ENCODE measurements around the gene ELMOD3. TPM values are rescaled to one million over a fixed set of nuclear protein-coding genes. Genes with fewer than 3 reads are reported as not detected.
"Not testable (repeated sequence)": the region's sequence is repeated elsewhere in the genome, so short reads cannot be mapped to it uniquely, and the experiment has no call there.

ELMOD3 gene
- polyA plus RNA-seq, 2 donors = 8.7 to 16.1 TPM

- no peaks in the 10 kb centered on the region for H3K27me3 ChIP-seq (ENCODE audit: control insufficient read depth in 1 of 2, insufficient read depth in 2 of 2, low read length in 2 of 2)
- no peaks in the 10 kb centered on the region for H3K9me3 ChIP-seq (ENCODE audit: control insufficient read depth in 2 of 2, insufficient read depth in 1 of 2, low read depth in 1 of 2, low read length in 1 of 2)
- H3K4me1 ChIP-seq (ENCODE audit: control insufficient read depth in 2 of 2, insufficient read depth in 2 of 2, low read length in 1 of 2) = no peaks in the 10 kb centered on the region
- no peak overlapping the region for H3K4me3 ChIP-seq (ENCODE audit: low read depth in 1 of 2, low read length in 2 of 2)
- 79 to 86% methylated on average over 3 of the region's 3 CpGs for WGBS, 2 donors
- H3K36me3 ChIP-seq (ENCODE audit: control insufficient read depth in 2 of 2, insufficient read depth in 2 of 2, low read length in 1 of 2) = peaks cover 7 to 37% of the 10 kb centered on the region in 2 donors
- no peak overlapping the region for H3K27ac ChIP-seq (ENCODE audit: low read depth in 2 of 2, low read length in 1 of 2)
These were observed 12.4 kb upstream of the ELMOD3 start for GRCh38 chr2:85342156-85342555.

- H3K27ac ChIP-seq (ENCODE audit: low read depth in 2 of 2, low read length in 1 of 2); H3K27me3 ChIP-seq (ENCODE audit: control insufficient read depth in 1 of 2, insufficient read depth in 2 of 2, low read length in 2 of 2); H3K4me3 ChIP-seq (ENCODE audit: low read depth in 1 of 2, low read length in 2 of 2); H3K4me1 ChIP-seq (ENCODE audit: control insufficient read depth in 2 of 2, insufficient read depth in 2 of 2, low read length in 1 of 2); H3K9me3 ChIP-seq (ENCODE audit: control insufficient read depth in 2 of 2, insufficient read depth in 1 of 2, low read depth in 1 of 2, low read length in 1 of 2): not testable (repeated sequence)
- 85 to 91% methylated on average over 8 to 10 of the region's 10 CpGs for WGBS, 2 donors
- peaks cover 7 to 43% of the 10 kb centered on the region in 2 donors for H3K36me3 ChIP-seq (ENCODE audit: control insufficient read depth in 2 of 2, insufficient read depth in 2 of 2, low read length in 1 of 2)
These were observed 11.2 kb upstream of the ELMOD3 start for GRCh38 chr2:85343207-85343895.

- H3K27ac ChIP-seq (ENCODE audit: low read depth in 2 of 2, low read length in 1 of 2) = no peak overlapping the region
- WGBS, 2 donors = 80 to 88% methylated on average over 14 of the region's 14 CpGs
- H3K36me3 ChIP-seq (ENCODE audit: control insufficient read depth in 2 of 2, insufficient read depth in 2 of 2, low read length in 1 of 2) = peaks cover 7 to 47% of the 10 kb centered on the region in 2 donors
These were observed 10.1 kb upstream of the ELMOD3 start for GRCh38 chr2:85344356-85344954.

DNA sequence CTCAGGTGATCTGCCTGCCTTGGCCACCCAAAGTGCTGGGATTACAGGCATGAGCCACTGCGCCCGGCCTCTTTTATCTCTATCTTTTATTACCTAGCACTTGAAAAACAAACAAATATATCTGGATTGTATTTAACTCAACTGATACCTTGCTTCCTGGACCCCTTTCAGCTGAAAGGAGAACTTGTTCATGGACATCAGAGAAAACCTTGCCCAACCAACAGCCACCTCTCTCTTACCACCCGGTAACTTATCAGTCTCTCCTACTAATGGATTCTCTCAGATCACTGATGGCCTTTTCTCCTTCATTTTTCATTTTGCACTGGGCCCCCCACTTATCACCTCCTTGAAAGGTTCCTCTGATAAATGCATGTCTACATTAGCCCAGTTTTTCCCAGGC lies 7.0 kb upstream of the ELMOD3 start:
- H3K9me3 ChIP-seq (ENCODE audit: control insufficient read depth in 2 of 2, insufficient read depth in 1 of 2, low read depth in 1 of 2, low read length in 1 of 2) = no peaks in the 10 kb centered on the region
- 72 to 83% methylated on average over 3 of the region's 3 CpGs for WGBS, 2 donors
- H3K27ac ChIP-seq (ENCODE audit: low read depth in 2 of 2, low read length in 1 of 2) = no peak overlapping the region
- no peak overlapping the region for H3K4me3 ChIP-seq (ENCODE audit: low read depth in 1 of 2, low read length in 2 of 2)
- peaks cover 2 to 4% of the 10 kb centered on the region in 2 donors for H3K4me1 ChIP-seq (ENCODE audit: control insufficient read depth in 2 of 2, insufficient read depth in 2 of 2, low read length in 1 of 2)
- H3K36me3 ChIP-seq (ENCODE audit: control insufficient read depth in 2 of 2, insufficient read depth in 2 of 2, low read length in 1 of 2) = peaks cover 7 to 55% of the 10 kb centered on the region in 2 donors
- H3K27me3 ChIP-seq (ENCODE audit: control insufficient read depth in 1 of 2, insufficient read depth in 2 of 2, low read length in 2 of 2) = no peaks in the 10 kb centered on the region

More at GRCh38 chr2:85344356-85344954, 10.1 kb upstream of the ELMOD3 start:
- H3K4me3 ChIP-seq (ENCODE audit: low read depth in 1 of 2, low read length in 2 of 2) = no peak overlapping the region
- H3K27me3 ChIP-seq (ENCODE audit: control insufficient read depth in 1 of 2, insufficient read depth in 2 of 2, low read length in 2 of 2) = no peaks in the 10 kb centered on the region
- H3K9me3 ChIP-seq (ENCODE audit: control insufficient read depth in 2 of 2, insufficient read depth in 1 of 2, low read depth in 1 of 2, low read length in 1 of 2) = no peaks in the 10 kb centered on the region
- peaks cover 0 to 2% of the 10 kb centered on the region in 2 donors for H3K4me1 ChIP-seq (ENCODE audit: control insufficient read depth in 2 of 2, insufficient read depth in 2 of 2, low read length in 1 of 2)

GRCh38 chr2:85353876-85354285 lies 688 bp upstream of the ELMOD3 start:
- Histone ChIP-seq H3K9me3 (ENCODE audit: control insufficient read depth in 2 of 2, insufficient read depth in 1 of 2, low read depth in 1 of 2, low read length in 1 of 2) (no peaks in the 10 kb centered on the region), H3K27me3 (ENCODE audit: control insufficient read depth in 1 of 2, insufficient read depth in 2 of 2, low read length in 2 of 2) (no peaks in the 10 kb centered on the region), H3K4me1 (ENCODE audit: control insufficient read depth in 2 of 2, insufficient read depth in 2 of 2, low read length in 1 of 2) (peaks cover 2 to 9% of the 10 kb centered on the region in 2 donors), H3K27ac (ENCODE audit: low read depth in 2 of 2, low read length in 1 of 2) (peak overlapping the region; percentile 96 to 98), H3K4me3 (ENCODE audit: low read depth in 1 of 2, low read length in 2 of 2) (peak overlapping the region; percentile 65 to 89), H3K36me3 (ENCODE audit: control insufficient read depth in 2 of 2, insufficient read depth in 2 of 2, low read length in 1 of 2) (peaks cover 0 to 24% of the 10 kb centered on the region in 2 donors)
- WGBS, 2 donors = 8 to 10% methylated on average over 16 of the region's 16 CpGs

- Histone ChIP-seq H3K27ac (ENCODE audit: low read depth in 2 of 2, low read length in 1 of 2) (peak overlapping the region; percentile 80 to 98), H3K4me3 (ENCODE audit: low read depth in 1 of 2, low read length in 2 of 2) (peak overlapping the region; percentile 79 to 89), H3K4me1 (ENCODE audit: control insufficient read depth in 2 of 2, insufficient read depth in 2 of 2, low read length in 1 of 2) (peaks cover 0 to 9% of the 10 kb centered on the region in 2 donors), H3K9me3 (ENCODE audit: control insufficient read depth in 2 of 2, insufficient read depth in 1 of 2, low read depth in 1 of 2, low read length in 1 of 2) (no peaks in the 10 kb centered on the region), H3K36me3 (ENCODE audit: control insufficient read depth in 2 of 2, insufficient read depth in 2 of 2, low read length in 1 of 2) (peaks cover 3 to 18% of the 10 kb centered on the region in 2 donors), H3K27me3 (ENCODE audit: control insufficient read depth in 1 of 2, insufficient read depth in 2 of 2, low read length in 2 of 2) (no peaks in the 10 kb centered on the region)
- WGBS, 2 donors = 6 to 9% methylated on average over 10 of the region's 10 CpGs
These were observed 473 bp downstream of the ELMOD3 start for GRCh38 chr2:85355073-85355410.

- 73 to 75% methylated on average over 3 of the region's 3 CpGs for WGBS, 2 donors
- H3K9me3 ChIP-seq (ENCODE audit: control insufficient read depth in 2 of 2, insufficient read depth in 1 of 2, low read depth in 1 of 2, low read length in 1 of 2) = no peaks in the 10 kb centered on the region
- no peak overlapping the region for H3K27ac ChIP-seq (ENCODE audit: low read depth in 2 of 2, low read length in 1 of 2)
- H3K36me3 ChIP-seq (ENCODE audit: control insufficient read depth in 2 of 2, insufficient read depth in 2 of 2, low read length in 1 of 2) = peaks cover 3 to 15% of the 10 kb centered on the region in 2 donors
- peaks cover 0 to 9% of the 10 kb centered on the region in 2 donors for H3K4me1 ChIP-seq (ENCODE audit: control insufficient read depth in 2 of 2, insufficient read depth in 2 of 2, low read length in 1 of 2)
- H3K4me3 ChIP-seq (ENCODE audit: low read depth in 1 of 2, low read length in 2 of 2) = peak overlapping the region; percentile 79 to 89
- H3K27me3 ChIP-seq (ENCODE audit: control insufficient read depth in 1 of 2, insufficient read depth in 2 of 2, low read length in 2 of 2) = no peaks in the 10 kb centered on the region
These were observed 952 bp downstream of the ELMOD3 start for GRCh38 chr2:85355521-85355920.

GRCh38 chr2:85356186-85356585 lies 1.6 kb downstream of the ELMOD3 start:
- Histone ChIP-seq H3K4me3 (ENCODE audit: low read depth in 1 of 2, low read length in 2 of 2) (no peak overlapping the region), H3K27me3 (ENCODE audit: control insufficient read depth in 1 of 2, insufficient read depth in 2 of 2, low read length in 2 of 2) (no peaks in the 10 kb centered on the region), H3K27ac (ENCODE audit: low read depth in 2 of 2, low read length in 1 of 2) (no peak overlapping the region), H3K36me3 (ENCODE audit: control insufficient read depth in 2 of 2, insufficient read depth in 2 of 2, low read length in 1 of 2) (peaks cover 3 to 8% of the 10 kb centered on the region in 2 donors), H3K9me3 (ENCODE audit: control insufficient read depth in 2 of 2, insufficient read depth in 1 of 2, low read depth in 1 of 2, low read length in 1 of 2) (no peaks in the 10 kb centered on the region), H3K4me1 (ENCODE audit: control insufficient read depth in 2 of 2, insufficient read depth in 2 of 2, low read length in 1 of 2) (peaks cover 0 to 9% of the 10 kb centered on the region in 2 donors)
- WGBS, 2 donors = 79 to 85% methylated on average over 2 of the region's 2 CpGs

DNA sequence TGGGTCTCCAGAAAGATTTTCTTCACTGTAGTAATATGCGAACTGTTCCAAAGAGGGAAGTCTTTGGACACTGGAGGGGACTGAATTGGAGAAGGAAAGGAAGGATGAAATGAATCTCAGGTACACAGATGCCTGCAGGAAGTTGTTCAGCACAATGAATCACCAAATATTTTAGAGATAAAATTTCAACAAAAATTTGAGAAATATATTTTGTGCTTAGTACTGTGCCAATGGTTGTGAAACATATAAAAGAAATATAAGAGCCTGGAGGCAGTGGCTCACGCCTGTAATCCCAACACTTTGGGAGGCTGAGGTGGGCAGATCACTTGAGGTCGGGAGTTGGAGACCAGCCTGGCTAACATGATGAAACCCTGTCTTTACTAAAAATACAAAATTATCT lies 3.2 kb downstream of the ELMOD3 start:
- H3K4me1 ChIP-seq (ENCODE audit: control insufficient read depth in 2 of 2, insufficient read depth in 2 of 2, low read length in 1 of 2) = peaks cover 0 to 5% of the 10 kb centered on the region in 2 donors
- H3K36me3 ChIP-seq (ENCODE audit: control insufficient read depth in 2 of 2, insufficient read depth in 2 of 2, low read length in 1 of 2) = peaks cover 6 to 10% of the 10 kb centered on the region in 2 donors
- no peaks in the 10 kb centered on the region for H3K9me3 ChIP-seq (ENCODE audit: control insufficient read depth in 2 of 2, insufficient read depth in 1 of 2, low read depth in 1 of 2, low read length in 1 of 2)
- H3K27ac ChIP-seq (ENCODE audit: low read depth in 2 of 2, low read length in 1 of 2) = no peak overlapping the region
- no peaks in the 10 kb centered on the region for H3K27me3 ChIP-seq (ENCODE audit: control insufficient read depth in 1 of 2, insufficient read depth in 2 of 2, low read length in 2 of 2)
- H3K4me3 ChIP-seq (ENCODE audit: low read depth in 1 of 2, low read length in 2 of 2) = no peak overlapping the region
- WGBS, 2 donors = 65 to 71% methylated on average over 3 of the region's 3 CpGs

Data from esophagus (tissue), 2 donors.